ENCODE results near the gene CATSPERB.
"Not testable (repeated sequence)": the region's sequence is repeated elsewhere in the genome, so short reads cannot be mapped to it uniquely, and the experiment has no call there.

Gene CATSPERB

DNA sequence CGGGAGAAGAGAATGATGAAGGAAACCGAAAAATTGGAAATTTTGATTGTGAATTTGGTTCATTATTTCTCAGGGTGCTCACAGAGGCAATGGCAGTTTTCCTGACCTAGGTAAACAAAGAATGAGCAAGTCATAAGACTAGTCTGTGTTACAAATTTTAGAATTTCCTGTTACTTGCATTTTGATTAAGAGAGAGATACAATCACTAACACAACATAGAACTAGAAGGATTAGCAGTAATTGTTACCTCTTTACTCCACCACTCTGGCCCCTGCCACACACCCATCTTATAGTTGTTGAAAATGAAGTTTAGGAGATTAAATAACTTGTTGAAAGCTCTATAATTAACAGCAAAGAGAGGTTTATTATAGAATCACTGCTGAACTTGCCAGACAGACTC, 62.0 kb downstream of the CATSPERB start:
- DNase-seq (ENCODE audit: low spot score): no peak

DNA sequence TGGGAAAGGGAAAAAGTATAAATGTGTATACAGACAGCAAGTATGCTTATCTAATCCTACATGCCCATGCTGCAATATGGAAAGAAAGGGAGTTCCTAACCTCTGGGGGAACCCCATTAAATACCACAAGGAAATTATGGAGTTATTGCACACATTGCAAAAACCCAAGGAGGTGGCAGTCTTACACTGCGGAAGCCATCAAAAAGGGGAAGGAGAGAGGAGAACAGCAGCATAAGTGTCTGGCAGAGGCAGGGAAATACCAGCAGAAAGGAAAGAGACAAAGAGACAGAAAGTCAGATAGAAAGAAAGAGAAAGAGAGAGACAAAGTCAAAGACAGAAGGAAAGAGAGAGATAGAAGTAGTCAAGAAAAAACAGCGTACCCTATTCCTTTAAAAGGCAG, 64.8 kb downstream of the CATSPERB start:
- not testable (repeated sequence) for DNase-seq (ENCODE audit: low spot score)

DNA sequence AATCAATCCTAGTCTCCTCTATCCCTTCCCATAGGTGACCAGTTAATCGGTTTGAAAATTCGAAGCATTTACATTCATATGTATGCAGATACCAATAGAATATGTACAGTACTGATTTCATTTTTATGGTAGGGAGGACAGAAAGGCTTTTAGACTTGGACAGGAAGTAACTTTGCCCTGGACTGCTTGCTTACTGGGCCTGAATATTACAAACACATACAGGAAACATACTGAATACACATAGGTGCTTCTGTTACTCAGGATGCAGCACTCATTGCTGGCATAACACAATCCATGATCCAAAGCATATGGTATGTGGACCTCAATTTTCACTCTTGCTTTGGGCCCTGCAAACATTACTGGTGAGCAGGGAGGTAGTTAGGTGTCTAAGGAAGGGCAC, 71.1 kb downstream of the CATSPERB start:
- no peak for DNase-seq (ENCODE audit: low spot score)

DNA sequence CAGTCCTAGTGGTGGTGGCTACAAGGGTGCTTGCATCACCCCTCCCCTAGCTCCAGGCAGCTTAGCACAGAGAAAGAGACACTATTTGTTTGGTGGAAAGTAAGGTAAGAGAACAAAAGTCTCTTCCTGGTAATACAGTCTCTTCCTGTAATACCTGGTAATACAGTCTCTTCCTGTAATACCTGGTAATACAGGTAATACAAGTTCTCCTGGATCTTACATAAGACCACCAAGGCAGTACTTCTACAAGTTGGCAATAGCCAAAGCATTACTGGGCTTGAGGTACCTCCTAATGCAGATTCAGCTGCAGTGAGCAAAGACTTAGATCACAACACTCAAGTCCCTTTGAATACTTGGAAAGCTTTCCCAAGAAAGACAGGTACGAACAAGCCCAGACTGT, 77.0 kb downstream of the CATSPERB start:
- no peak for DNase-seq (ENCODE audit: low spot score)

DNA sequence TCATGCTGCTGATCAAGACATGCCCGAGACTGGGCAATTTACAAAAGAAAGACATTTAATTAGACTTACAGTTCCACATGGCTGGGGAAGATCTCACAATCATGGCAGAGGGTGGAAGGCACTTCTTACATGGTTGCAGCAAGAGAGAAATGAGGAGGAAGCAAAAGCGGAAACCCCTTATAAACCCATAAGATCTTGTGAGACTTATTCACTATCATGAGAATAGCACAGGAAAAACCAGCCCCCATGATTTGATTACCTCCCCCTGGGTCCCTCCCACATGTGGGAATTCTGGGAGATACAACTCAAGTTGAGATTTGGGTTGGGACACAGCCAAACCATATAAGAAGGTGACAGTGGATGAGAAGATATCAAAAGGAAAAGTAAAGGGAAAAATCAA, 78.4 kb downstream of the CATSPERB start:
- no peak for DNase-seq (ENCODE audit: low spot score)

DNA sequence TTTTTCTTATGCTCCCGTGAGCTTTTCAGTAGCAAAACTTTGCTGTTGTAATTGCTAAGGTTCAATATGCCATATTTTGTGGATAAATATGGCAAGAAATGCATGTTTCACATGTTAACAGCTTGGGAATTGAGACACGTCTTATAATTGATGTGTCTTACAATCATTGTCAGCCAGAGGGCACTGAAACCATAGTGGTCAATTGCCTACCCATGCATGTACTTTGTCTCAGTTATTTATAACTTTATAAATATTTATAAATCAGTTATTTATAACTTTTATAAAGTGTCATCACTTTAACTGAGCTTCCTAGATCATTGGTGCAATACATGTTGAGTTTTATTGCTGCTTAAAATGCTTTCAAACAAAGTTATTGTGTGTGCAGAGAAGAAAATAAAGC, 82.0 kb downstream of the CATSPERB start:
- DNase-seq (ENCODE audit: low spot score): no peak

DNA sequence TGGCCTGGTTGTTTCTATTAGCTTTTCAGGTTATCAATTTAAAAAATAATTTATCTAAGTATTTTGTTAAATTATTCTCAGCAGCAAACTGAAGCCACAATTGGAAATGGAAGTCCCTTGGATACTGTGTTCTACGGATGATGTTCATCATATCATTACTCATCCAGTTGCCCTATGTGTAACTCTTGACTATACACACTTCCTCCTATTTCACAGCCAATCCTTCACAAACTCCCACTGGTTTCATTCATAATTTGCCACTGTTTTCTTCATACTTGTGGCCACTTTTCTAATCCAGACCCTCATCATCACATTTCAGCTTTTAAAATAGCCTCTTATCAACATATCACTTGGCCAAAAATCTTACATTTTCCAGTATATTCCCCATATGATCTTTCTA, 84.0 kb downstream of the CATSPERB start:
- DNase-seq (ENCODE audit: low spot score): no peak

DNA sequence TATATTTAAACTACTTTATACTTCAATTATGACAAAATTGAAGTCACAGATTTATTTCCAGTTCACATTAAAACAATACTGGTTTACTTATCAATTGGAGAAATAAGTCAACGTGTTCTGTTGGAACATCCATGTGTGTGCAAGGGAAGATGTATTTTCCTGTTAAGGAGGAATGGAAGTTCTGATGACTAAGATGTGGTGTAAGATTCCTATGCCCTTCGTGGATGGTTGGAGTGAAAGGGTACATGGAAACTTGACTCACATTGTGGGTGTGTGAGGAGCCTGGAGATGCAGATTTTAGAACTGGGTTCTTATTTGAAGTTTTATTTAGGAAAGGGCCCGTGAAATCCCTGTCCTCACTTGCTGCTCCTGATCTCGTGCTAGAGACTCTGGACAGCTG, 95.3 kb downstream of the CATSPERB start:
- no peak for DNase-seq (ENCODE audit: low spot score)

DNA sequence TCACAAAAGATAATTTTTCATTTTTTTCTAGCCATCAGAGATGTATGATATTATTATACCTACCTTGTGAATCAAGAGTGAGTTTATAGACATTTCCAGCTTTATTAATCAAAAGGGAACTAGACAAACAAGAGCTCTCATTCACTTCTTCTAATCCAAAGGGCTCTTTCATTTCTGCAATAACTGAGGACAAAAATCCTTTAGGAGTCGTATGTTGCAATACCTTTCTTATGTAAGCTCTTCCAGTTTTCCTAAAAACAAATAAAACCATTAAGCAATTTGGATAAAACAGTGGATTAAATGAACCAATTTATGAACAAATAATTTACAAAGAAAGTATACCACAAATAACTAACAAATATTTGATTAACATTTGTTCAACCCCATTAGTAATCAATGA, 107.1 kb downstream of the CATSPERB start:
- DNase-seq (ENCODE audit: low spot score): no peak

DNA sequence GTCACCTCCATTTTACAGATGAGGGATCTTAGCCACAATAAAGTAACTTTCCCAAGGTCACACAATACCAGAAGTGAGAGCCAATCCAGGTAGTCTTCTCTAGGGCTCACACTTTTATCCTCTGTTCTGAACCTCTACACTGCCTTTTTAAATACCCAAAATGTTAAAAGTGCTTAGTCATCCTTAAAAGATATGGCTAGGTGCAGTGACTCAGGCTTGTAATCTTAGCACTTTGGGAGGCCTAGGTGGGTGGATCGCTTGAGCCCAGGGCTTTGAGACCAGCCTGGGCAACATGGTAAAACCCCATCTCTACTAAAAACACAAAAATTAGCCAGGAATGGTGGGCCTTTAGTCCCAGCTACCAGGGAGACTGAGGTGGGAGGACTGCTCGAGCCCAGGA, 117.7 kb downstream of the CATSPERB start:
- DNase-seq (ENCODE audit: low spot score): no peak

DNA sequence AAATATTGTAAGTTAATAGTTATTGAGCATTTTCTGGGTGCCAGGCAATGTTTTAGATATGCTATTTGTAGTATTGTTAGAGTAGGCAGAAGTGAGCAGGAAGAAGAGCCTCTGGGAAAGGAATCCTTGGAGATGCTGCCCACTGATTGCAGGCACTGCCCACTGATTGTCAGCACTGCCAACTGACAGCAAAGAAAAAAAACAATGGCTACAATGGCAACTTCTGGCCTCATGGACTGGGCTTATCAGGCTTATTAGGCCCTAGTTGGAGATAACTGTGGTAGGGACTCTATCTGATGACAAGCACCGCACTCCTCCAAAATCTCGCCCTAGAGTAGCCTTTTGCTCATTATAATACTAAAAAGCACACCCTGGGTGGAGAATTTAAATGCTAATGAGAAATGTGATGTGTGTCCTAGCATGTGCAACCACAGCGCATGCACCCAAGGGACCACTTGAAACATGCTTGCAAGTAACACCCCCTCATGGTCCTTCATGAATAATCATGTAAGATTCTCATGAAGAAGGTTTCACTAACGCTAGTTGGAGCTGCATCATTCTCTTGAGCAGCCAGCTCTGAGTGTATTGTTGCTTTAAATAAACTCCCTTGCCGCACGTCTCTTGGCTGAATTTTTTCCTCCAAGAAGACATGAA, 118.3 kb downstream of the CATSPERB start:
- no peak for DNase-seq (ENCODE audit: low spot score)

DNA sequence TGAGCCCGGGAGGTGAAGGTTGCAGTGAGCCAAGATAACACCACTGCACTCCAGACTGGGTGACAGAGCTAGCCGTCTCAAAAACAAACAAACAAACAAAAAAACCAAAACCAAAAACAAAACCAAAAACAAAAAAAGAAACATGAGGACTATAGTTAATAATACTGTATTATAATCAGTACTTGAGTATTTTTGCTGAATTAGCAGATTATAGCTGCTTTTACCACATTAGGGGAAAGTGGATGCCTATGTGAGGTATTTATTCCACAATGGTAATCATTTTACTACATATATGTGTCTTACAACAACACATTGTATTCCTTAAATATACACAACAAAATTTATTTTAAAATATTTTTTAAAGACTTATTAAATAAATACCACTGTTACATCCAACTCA, 120.4 kb downstream of the CATSPERB start:
- no peak for DNase-seq (ENCODE audit: low spot score)

DNA sequence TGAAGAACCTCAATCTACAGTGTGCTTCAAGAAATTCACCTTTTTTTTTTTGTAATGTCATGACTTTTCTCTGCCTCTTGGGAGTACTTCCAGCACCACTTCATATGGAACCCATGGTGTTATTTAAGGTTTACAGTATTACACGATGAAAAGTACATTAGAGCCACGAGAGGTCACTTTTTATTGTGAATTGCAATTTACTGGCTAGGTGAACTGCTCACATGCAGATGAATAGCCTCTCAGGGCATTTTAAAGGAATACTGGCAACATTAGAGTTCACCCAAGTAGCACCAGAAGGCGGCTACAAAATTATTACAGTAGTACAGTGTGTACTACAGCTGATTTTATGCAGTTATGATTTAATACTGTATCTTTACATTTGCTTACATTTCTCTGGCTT, 122.7 kb downstream of the CATSPERB start:
- no peak for DNase-seq (ENCODE audit: low spot score)

DNA sequence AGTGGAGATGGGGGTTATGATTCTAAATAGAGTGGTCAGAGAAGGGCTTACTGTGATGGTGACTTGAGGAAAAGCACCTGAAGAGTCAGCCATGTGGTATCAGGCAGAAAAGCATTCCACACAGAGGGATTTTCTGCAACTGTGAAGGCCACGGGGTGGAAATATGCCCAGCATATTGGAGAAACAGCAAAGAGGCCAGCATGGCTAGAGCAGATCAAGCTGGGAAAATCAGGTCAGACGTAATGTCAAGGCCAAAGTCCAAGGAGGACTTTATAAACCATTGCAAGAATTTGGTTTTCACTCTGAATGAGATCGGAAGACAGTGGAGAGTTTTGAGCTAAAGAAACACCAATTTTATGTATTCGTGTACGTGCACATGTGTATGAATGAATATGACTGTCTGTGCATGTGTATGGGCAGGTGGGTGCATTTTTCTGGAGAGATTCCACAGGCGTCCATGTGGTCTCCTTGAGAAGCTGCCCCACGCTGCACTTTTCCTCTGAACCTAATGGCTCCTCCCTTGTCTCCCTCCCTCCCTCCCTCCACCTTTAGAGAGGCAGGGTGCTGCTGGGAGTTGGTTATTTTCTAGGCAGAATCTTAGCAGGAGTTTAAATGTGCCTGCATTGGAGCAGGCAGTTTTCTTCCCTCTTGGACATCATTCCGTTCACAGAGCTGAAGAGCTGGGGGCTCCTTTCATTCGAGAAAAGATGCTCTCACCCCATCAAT, 124.4 kb downstream of the CATSPERB start:
- DNase-seq (ENCODE audit: low spot score): no peak

DNA sequence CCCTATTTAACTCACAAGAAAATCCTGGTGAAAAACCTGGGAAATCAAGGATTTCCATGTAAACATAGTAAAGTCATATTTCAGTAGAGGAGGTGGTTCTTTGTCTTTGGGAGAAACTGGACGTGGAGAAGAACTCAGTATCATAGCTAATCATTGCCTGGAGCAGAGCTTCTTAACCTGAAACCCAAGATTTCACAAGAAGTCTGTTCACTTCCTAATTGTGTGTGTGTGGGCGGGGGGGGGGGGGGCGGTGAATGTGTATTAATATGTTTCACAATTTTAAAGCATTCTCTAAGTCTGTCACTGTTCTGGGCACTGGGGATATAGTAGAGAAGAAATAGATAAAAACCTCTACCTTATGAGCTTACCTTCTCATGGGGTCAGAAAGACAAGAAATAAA, 125.0 kb downstream of the CATSPERB start:
- DNase-seq (ENCODE audit: low spot score): no peak

DNA sequence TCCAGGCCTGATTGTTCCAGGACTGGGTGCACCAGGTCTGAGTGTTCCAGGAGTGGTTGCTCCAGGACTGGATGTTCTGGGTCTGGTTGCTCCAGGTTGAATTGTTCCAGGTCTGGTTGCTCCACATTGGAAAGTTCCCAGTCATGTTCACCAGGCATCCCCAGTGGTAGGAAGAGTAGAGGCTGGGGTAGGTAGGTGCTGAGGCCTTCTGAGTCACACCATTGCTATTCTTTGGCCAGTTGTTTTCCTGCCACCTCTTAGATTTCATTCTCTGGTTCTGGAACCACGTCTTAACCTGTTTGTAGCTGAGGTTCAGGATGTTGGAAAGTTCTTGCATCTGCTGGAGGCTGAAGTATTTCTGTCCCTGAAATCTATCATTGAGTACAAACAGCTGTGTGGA, 127.3 kb downstream of the CATSPERB start:
- not testable (repeated sequence) for DNase-seq (ENCODE audit: low spot score)

DNA sequence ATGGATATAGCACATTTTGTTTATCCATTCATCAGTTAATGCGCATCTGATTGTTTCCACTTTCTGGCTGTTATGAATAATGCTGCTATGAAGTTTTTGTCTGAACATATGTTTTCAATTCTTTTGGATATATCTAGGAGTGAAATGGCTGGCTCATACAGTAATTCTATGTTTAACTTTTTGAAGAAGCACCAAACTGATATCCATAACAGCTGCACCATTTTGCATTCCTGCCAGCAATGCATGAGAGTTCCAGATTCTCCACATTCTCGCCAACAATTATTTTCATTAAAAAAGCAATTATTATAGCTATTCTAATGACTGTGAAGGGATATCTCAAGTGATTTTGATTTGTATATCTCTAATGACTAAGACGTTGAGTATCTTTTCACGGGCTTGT, 131.9 kb downstream of the CATSPERB start:
- no peak for DNase-seq (ENCODE audit: low spot score)

DNA sequence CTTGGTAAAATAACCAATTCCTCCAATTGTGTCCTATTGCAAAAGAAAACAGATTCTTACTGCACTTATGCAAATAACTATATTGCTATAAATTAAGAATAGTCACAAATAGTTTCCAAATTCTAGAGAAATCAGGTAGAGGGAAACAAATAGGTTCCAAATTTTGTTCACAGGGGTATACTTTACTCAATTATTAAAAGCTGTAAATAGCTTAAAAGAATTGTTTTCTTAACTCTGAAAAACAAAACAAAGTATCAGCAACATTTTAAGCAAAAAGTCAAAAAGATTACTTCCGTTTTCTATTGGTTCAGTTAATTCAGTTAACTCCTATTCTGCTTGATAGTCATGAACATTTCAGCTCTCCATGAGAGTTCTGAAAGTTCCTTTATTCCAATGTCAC, 136.2 kb downstream of the CATSPERB start:
- DNase-seq (ENCODE audit: low spot score): no peak

DNA sequence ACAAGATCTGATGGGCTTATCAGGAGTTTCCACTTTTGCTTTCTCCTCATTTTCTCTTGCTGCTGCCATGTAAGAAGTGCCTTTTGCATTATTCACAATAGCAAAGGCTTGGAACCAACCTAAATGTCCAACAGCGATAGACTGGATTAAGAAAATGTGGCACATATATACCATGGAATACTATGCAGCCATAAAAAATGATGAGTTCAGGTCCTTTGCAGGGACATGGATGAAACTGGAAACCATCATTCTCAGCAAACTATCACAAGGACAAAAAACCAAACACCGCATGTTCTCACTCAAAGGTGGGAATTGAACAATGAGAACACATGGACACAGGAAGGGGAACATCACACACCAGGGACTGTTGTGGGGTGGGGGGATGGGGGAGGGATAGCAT, 137.9 kb downstream of the CATSPERB start:
- not testable (repeated sequence) for DNase-seq (ENCODE audit: low spot score)

DNA sequence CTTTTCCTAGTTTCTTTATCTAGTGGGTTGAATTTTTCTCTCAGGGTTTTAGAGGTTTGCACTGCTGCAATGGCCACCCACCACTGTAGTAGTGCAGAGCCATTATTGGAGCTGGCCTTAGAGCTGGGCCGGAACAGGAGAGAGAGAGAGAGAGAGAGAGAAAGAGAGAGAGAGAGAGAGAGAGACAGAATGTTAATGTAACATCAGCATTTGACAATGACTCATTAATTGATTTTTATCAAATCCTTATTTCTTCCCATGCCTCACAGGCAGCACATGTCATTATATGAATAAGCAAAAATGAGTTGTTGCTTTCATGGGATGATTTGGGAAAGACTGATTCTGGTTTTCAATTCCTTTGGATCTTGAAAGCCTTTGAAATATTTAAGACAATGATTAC, 145.5 kb downstream of the CATSPERB start:
- DNase-seq (ENCODE audit: low spot score): no peak

DNA sequence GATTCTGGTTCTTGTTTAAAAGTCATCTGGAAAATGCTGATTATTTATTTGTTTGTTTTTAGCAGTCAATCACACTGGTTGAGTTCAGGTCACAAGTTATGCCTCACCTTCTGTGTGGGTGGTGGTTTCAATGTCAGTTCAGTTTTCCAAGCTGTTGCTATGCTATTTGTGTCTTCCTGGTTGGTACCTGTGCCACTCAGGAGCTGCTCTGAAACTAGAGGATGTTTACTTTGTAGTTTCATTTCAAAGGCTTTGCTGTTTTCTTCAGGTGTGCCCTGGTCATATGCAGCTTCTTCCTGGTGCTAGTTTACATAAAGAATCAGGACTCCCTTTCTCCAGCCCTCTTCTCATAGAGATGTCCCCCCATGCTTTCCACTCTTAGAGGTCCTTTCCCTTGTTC, 146.0 kb downstream of the CATSPERB start:
- DNase-seq (ENCODE audit: low spot score): no peak

DNA sequence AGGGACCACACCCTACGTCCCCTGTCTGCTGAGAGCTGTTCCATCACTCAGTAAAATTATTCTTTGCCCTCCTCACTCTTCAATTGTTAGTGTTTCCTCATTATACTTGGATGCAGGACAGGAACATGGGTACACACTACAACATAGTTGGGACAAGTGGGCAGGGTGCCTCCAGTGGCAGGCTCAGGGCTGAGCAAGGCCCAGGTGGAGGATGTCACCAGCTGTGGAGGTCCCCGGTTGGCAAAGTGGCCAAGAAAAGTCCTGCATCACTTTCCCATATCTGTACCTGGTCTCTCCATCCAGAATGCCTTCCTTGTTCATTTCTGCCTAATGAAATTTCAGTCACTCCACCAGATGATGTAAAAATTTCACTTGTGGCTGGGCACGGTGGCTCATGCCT, 149.1 kb downstream of the CATSPERB start:
- DNase-seq (ENCODE audit: low spot score): no peak

DNA sequence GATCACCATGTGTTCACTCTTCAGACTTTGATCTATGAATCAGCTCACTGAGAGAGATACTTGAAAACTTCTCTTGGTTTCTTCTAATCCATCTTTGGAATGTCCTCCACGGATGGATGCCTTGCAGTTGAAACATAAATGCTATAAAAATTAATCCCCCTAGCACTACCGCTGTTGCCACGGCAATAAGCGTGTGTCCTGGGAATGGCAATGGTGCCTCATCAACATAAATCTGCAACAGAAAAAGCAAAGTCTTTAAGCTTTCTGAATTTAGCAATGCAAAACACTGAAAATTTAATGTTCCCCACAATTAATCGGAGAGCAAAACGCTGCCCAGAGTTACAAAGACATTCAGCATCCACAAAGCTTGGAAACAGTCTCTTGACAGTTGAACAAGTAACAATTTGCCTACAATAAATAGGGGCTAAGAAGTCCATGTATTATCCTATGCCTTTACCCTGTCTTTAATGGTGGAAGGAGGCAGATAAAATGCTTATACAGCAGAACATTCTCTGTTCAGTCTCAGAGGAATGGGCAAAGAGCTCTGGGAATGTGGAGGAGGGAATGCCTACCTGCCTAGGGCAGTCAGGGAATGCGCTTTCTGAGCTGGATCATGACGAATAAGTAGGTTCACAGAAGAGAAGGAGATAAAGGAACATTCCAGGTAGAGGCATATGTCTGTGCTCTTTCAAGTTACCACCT, 150.9 kb downstream of the CATSPERB start:
- no peak for DNase-seq (ENCODE audit: low spot score)

Measured in germinal center (tissue), 1 donor.